PC-9 (cell line): ENCODE results near the gene ZNF804A. TPM values are rescaled to one million over a fixed set of nuclear protein-coding genes. Genes with fewer than 3 reads are reported as not detected.

ENCODE experiments used
- BruUV-seq: library from RNA; stranded (reverse); fragments of 400-500 nt; replicated peaks from 2 replicates; lab custom pipeline; 2021; lab: Mats Ljungman, UMichigan
- CTCF ChIA-PET: fragments of 300-600 bp; sonication (Branson Sonifier 250); formaldehyde crosslinking; loops from one replicate; lab custom pipeline; 2022; ENCODE audit warnings: antibody characterized with exemption; lab: Charles Lee
- POLR2A ChIA-PET: fragments of 300-600 bp; sonication (Branson Sonifier 250); formaldehyde crosslinking; loops from one replicate; lab custom pipeline; 2022; ENCODE audit warnings: antibody characterized with exemption; ENCODE audit not compliant: unreplicated experiment; lab: Charles Lee
- DNase-seq, 2 experiments: peaks; one replicate each; pipeline versions ENCODE4 v3.0.0 to v3.0.0-alpha.2; 2015 to 2022; ENCODE audit warnings: mixed read lengths in 1 of 2
- H2AFZ ChIP-seq: fragments of 200-600 bp; sonication (generic); 2 replicates; pipeline ENCODE4 v1.8.1; 2017; ENCODE audit warnings: antibody characterized with exemption
- H3F3A ChIP-seq: fragments of 200-600 bp; sonication (generic); 2 replicates; pipeline ENCODE4 v1.8.1; 2017; ENCODE audit warnings: antibody characterized with exemption, mild to moderate bottlenecking, low read depth; ENCODE audit not compliant: insufficient read depth
- H3K27ac ChIP-seq: fragments of 200-600 bp; sonication (generic); 2 replicates; pipeline ENCODE4 v1.6.1; 2016; ENCODE audit warnings: mixed run types
- H3K27me3 ChIP-seq: fragments of 200-600 bp; sonication (generic); 2 replicates; pipeline ENCODE4 v1.6.1; 2016; ENCODE audit warnings: low read depth, mixed run types; ENCODE audit not compliant: insufficient read depth
- H3K36me3 ChIP-seq: fragments of 200-600 bp; sonication (generic); 2 replicates; pipeline ENCODE4 v1.6.1; 2016; ENCODE audit warnings: low read depth, mixed run types
- H3K4me1 ChIP-seq: fragments of 200-600 bp; sonication (generic); replicated peaks from 2 replicates; pipeline ENCODE4 v1.6.1; 2016; ENCODE audit warnings: mixed run types; ENCODE audit not compliant: insufficient read depth
- H3K4me2 ChIP-seq: fragments of 200-600 bp; sonication (generic); 2 replicates; pipeline ENCODE4 v1.6.1; 2017; ENCODE audit warnings: mixed run types
- H3K4me3 ChIP-seq: fragments of 200-600 bp; sonication (generic); 2 replicates; pipeline ENCODE4 v1.6.1; 2016; ENCODE audit warnings: mixed run types
- H3K79me2 ChIP-seq: fragments of 200-600 bp; sonication (generic); 2 replicates; pipeline ENCODE4 v1.6.1; 2017; ENCODE audit warnings: low read depth, mixed run types
- H3K9me2 ChIP-seq: fragments of 200-600 bp; sonication (generic); 2 replicates; pipeline ENCODE4 v1.8.1; 2017; ENCODE audit warnings: mild to moderate bottlenecking; ENCODE audit not compliant: insufficient read depth
- H3K9me3 ChIP-seq: fragments of 200-600 bp; sonication (generic); 2 replicates; pipeline ENCODE4 v1.8.1; 2016; ENCODE audit warnings: low read depth; ENCODE audit not compliant: insufficient read depth
- H4K20me1 ChIP-seq: fragments of 200-600 bp; sonication (generic); 2 replicates; pipeline ENCODE4 v1.8.1; 2017; ENCODE audit not compliant: insufficient read depth
- EZH2 ChIP-seq: fragments of 200-600 bp; sonication (generic); IDR thresholded peaks from 2 replicates; pipeline ENCODE4 v1.8.0; 2017; ENCODE audit warnings: antibody characterized with exemption, low read depth
- intact Hi-C: fragments of 100-400 bp; cut with micrococcal nuclease; formaldehyde crosslinking; loops from one replicate; pipeline ENCODE4 v1.10.0; 2022; ENCODE audit not compliant: unreplicated experiment
- total RNA-seq: library from RNA; stranded (reverse); gene quantifications from 2 replicates; pipeline ENCODE4 v1.2.3, GENCODE V29; 2021
- TF ChIP-seq, protein P1 (sequence below): fragments of 200-600 bp; sonication (generic); conservative IDR thresholded peaks from 2 replicates; pipeline ENCODE4 v1.6.1; 2017; ENCODE audit warnings: mixed run types, antibody characterized with exemption, mild to moderate bottlenecking, moderate library complexity

ZNF804A gene
- total RNA-seq, 1 experiment from 2014 or later = not detected

DNA sequence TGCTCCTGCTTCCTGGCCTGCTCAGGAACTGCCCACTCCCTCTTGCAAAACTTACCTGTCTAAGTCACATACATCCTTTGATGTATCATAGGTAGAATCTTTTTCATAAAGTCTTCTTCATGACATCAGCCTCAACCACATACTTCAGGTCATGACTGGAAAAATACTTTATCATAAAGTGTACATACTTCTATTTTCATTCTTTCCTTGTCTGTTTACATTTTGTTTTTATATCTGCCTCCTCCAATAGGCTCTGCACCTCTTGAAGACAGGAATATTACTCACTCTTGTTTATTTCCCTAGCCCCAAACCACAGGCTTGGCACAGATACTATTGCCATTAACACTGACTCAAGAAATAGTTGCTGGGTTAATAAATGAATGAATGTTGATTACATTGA, 43.6 kb upstream of the ZNF804A start:
- no TSS peak for BruUV-seq
- peak in 1 of 2 experiments; percentile 41 for DNase-seq
- Histone ChIP-seq H3K4me3 (no peak overlapping the region), H3K4me2 (no peak overlapping the region), H3K27me3 (no peaks in the 10 kb centered on the region), H3K4me1 (no peaks in the 10 kb centered on the region), H3F3A (no peaks in the 10 kb centered on the region), H3K79me2 (no peaks in the 10 kb centered on the region), H3K27ac (no peak overlapping the region), H3K36me3 (no peaks in the 10 kb centered on the region), H3K9me2 (no peaks in the 10 kb centered on the region), H4K20me1 (no peaks in the 10 kb centered on the region), H2AFZ (no peak overlapping the region), H3K9me3 (no peaks in the 10 kb centered on the region)
- ChIA-PET POLR2A (no interaction called here), CTCF (no interaction called here)
- no peak for TF ChIP-seq EZH2
- TF ChIP-seq, protein P1, sequence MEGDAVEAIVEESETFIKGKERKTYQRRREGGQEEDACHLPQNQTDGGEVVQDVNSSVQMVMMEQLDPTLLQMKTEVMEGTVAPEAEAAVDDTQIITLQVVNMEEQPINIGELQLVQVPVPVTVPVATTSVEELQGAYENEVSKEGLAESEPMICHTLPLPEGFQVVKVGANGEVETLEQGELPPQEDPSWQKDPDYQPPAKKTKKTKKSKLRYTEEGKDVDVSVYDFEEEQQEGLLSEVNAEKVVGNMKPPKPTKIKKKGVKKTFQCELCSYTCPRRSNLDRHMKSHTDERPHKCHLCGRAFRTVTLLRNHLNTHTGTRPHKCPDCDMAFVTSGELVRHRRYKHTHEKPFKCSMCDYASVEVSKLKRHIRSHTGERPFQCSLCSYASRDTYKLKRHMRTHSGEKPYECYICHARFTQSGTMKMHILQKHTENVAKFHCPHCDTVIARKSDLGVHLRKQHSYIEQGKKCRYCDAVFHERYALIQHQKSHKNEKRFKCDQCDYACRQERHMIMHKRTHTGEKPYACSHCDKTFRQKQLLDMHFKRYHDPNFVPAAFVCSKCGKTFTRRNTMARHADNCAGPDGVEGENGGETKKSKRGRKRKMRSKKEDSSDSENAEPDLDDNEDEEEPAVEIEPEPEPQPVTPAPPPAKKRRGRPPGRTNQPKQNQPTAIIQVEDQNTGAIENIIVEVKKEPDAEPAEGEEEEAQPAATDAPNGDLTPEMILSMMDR = no peak
- intact Hi-C loops = no loop called here

DNA sequence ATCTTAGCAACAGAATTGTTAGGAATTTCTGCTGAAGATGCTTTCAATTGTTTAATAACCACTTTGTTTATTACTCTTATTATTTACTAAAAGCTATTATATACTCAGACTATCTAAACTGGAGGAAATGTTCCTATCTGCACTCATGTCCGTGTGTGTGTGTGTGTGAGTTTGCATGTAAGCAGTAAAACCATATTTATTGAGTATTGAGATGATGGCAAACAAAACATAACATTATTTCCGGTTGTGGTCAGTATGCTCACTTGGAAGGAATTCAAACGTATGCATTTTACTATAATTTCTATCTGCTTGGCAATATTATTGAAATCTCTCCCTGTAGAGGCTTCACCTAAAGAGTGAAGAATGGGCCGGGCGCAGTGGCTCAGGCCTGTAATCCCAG, 43.0 kb upstream of the ZNF804A start:
- Histone ChIP-seq H3K27ac (no peak overlapping the region), H4K20me1 (no peaks in the 10 kb centered on the region), H3K79me2 (no peaks in the 10 kb centered on the region), H3K4me2 (no peak overlapping the region), H2AFZ (no peak overlapping the region), H3K36me3 (no peaks in the 10 kb centered on the region), H3K4me1 (no peaks in the 10 kb centered on the region), H3K9me3 (no peaks in the 10 kb centered on the region), H3K4me3 (no peak overlapping the region), H3K9me2 (no peaks in the 10 kb centered on the region), H3F3A (no peaks in the 10 kb centered on the region), H3K27me3 (no peaks in the 10 kb centered on the region)
- intact Hi-C loops = no loop called here
- TF ChIP-seq, protein P1 = no peak
- no peak for TF ChIP-seq EZH2
- ChIA-PET CTCF (no interaction called here), POLR2A (no interaction called here)
- no TSS peak for BruUV-seq
- DNase-seq = no peak

GRCh38 chr2:184556639-184557038, 41.7 kb upstream of the ZNF804A start:
- ChIA-PET CTCF (no interaction called here), POLR2A (no interaction called here)

More at GRCh38 chr2:184556639-184557038, 41.7 kb upstream of the ZNF804A start:
- intact Hi-C loops = no loop called here
- Histone ChIP-seq H3K9me2 (no peaks in the 10 kb centered on the region), H3K4me1 (no peaks in the 10 kb centered on the region), H3K9me3 (no peaks in the 10 kb centered on the region), H3K4me2 (no peak overlapping the region), H3K4me3 (no peak overlapping the region), H3K36me3 (no peaks in the 10 kb centered on the region), H3K27ac (no peak overlapping the region), H2AFZ (no peak overlapping the region), H3K27me3 (no peaks in the 10 kb centered on the region), H3F3A (no peaks in the 10 kb centered on the region), H3K79me2 (no peaks in the 10 kb centered on the region), H4K20me1 (no peaks in the 10 kb centered on the region)
- no peak for DNase-seq
- TF ChIP-seq, protein P1 = no peak
- no peak for TF ChIP-seq EZH2
- BruUV-seq = no TSS peak
